DLD1 (cell line): ENCODE measurements around the gene IRF2BPL.

Experiments used
- in situ Hi-C: cut with HindIII; loops from 2 replicates; pipeline ENCODE4 v1.10.0; 2017; ENCODE audit warnings: low sequenced_read_pairs

IRF2BPL gene

DNA sequence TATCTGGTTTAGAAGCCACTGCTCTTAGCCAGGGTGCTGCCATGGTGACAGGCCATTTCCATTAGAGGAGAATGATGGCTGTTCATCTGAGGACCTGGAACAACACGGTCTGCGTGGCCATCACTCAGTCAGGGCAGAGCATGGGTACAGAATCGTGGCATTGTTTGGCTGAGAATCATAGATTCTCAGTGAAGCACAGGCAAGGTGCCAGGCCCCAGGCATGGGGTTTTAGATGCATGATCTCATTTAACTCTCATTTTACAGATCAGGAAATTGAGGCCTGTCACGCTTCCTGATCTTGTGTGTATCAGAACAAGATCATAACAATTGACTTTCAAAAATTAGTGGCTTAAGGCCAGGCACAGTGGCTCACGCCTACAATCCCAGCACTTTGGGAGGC is 26.8 kb upstream of the IRF2BPL start:
- in situ Hi-C loops: no loop called here

DNA sequence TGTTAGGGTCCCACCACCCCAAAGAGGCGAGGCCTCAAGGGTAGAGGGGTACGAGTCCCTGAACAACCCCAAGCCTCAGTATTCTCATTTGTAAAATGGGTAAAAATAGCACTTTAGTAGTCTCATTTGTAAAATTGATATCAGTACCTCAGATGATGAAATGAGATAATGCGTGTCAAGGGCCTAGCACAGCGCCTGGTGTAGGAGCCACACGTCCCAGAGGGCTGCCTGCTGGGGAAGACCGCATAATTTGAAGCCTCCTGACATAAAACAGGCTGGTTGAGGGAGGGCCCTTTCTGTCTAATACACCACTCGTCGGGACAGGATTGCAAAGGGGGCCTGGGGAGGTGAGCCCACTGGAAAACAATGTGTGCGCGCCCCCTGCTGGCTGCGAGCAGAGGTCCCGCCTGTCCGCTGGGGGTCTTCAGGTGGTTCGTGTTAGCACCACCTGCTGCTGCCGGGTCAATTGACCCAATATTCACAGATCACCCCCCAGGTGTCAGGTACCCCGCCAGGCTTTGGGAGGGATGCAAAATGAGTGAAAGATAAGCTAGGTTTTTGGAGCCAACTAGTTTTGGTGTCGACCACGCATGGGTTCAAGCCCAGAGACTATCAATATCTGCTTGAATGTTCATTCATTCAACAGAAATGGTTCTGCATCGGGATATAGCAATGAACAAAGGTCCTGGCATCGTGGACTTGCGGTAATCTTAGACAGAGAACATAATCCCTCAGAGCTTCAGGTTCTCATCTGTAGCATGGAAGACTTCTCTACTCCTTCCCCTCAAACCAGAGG is 24.7 kb upstream of the IRF2BPL start:
- in situ Hi-C loops: no loop called here

DNA sequence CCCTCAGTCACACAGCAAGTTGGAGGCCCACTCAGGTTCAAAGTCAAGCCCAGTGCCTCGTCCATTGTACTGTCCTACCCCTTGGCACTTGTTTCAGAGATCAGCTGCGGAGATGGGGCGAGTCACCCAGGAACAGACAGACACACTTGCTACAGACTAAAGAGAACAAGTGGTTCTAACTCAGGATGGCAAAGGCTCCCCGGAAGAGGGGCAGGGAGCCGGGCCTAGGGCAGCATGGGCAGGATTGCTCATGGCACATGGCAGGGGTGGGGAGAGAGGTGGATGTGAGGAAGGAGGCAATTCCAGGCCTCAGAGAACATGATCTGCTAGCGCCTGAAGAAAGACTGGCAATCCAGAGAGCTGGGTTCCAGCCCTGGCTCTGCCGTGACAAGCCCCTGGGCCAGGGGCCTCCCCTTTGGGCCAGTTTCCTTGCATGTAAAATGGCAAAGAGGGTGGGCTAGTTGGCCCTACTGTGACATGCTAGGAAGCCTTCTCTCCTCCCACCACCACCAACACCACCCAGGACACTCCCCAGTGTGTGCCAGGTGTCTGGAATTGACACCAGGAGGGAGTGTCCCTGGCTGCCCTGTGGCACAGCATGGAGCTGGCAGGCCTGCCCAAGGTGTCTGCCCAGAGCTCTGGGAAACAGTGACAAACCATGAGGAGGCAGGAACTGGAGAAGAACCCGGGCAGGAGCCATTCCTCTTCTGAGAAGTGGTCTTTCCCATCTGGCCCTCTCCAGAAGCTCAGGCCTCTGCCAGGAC is 24.0 kb upstream of the IRF2BPL start:
- in situ Hi-C loops: no loop called here

DNA sequence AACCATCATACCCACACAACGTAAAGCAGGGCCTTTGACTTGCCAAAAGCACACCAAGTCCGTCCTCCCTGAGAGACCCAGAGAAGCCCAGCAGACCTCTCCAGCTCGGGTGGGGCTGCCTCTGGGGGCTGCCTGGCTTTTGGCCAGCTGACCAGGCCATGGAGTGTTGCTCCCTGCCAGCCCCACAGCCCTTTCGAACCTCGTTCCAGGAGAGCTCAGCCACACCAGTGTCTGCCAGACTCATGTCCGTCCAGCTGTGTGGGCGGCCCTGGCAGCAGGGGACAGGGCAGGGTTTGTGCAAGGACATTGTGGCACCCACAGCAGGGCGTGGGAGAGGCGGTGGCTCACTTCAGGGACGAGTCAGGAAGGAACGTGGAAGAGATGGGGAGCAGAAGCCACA is 22.6 kb upstream of the IRF2BPL start:
- in situ Hi-C loops: no loop called here

GRCh38 chr14:77046721-77047120 is 18.2 kb upstream of the IRF2BPL start:
- in situ Hi-C loops: loop anchor here (10.0 kb wide), 1 partner anchor 92 kb away; no protein-coding TSS in a partner anchor

- in situ Hi-C loops: loop anchor here (10.0 kb wide), 1 partner anchor 91 kb away; no protein-coding TSS in a partner anchor
These were observed 17.0 kb upstream of the IRF2BPL start for GRCh38 chr14:77045238-77046162.

DNA sequence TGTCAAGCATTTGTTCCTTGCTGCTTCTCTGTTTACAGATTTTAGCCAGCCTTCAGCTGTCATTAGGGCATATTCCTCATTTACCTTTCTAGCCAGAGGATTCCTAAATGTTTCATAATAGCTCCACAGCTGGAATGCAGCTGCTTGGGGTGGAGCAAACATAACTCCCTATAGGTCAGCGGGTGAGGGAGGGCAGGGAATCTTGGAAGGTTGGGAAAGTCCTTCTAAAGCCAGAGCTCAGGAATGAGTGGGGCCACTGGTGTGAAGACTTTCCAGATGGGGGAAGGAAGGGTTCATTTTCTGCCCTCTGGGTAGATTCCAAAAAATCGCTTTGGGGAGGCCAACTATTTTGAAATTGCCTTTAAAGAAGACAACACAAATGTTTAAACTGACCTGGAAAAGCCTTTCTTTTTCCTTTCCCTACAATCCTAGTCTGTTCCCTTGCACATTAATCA is 16.3 kb upstream of the IRF2BPL start:
- in situ Hi-C loops: loop anchor here (10.0 kb wide), 1 partner anchor 90 kb away; no protein-coding TSS in a partner anchor

- in situ Hi-C loops: loop anchor here (10.0 kb wide), 1 partner anchor 89 kb away; no protein-coding TSS in a partner anchor
These were observed 15.5 kb upstream of the IRF2BPL start for GRCh38 chr14:77043984-77044485.

DNA sequence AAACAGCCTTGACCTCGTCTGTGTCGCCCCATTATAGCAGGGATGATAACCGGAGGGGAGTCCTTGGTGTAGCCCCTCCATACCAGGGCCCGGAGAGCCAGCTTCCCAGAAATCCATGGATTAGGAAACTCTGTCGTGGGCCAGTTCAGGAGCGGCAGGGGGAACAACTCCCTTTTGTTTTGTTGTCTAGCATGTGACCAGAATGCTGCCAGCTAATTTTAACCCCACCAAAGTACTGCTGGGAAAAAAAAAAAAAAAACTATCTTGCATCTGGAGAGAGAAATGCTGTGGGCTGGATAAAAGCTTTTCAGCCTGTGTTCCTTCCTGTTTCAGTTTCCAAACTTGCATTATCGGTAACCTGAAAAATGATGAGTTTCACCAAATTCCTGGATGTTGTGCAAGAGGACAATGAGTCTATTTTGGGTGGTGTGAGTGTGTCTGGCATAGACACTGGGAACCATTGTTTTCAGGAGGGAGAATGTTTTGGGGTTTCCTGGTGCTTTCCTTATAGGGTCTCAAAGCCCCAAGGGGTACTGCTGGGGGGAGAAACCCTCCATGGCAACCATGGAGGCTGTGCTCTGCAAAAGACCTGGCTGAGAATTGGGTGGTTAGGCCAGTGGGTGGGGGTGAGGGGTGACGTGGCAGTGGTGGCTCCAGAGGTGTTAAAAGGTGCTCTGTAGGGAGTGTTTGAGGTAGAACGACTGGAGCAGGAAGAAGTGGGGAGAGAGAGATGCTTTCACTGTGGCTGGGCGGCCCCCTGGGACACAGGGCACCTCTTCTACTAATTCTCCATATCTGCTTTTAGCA is 14.9 kb upstream of the IRF2BPL start:
- in situ Hi-C loops: loop anchor here (10.0 kb wide), 1 partner anchor 89 kb away; no protein-coding TSS in a partner anchor

GRCh38 chr14:77041881-77042545 is 13.5 kb upstream of the IRF2BPL start:
- in situ Hi-C loops: loop anchor here (10.0 kb wide), 1 partner anchor 87 kb away; no protein-coding TSS in a partner anchor

- in situ Hi-C loops: loop anchor here (10.0 kb wide), 1 partner anchor 86 kb away; no protein-coding TSS in a partner anchor
These were observed 12.5 kb upstream of the IRF2BPL start for GRCh38 chr14:77040741-77041653.

- in situ Hi-C loops: loop anchor here (10.0 kb wide), 1 partner anchor 85 kb away; no protein-coding TSS in a partner anchor
These were observed 11.7 kb upstream of the IRF2BPL start for GRCh38 chr14:77040059-77040740.

- in situ Hi-C loops: loop anchor here (10.0 kb wide), 1 partner anchor 85 kb away; no protein-coding TSS in a partner anchor
These were observed 11.0 kb upstream of the IRF2BPL start for GRCh38 chr14:77039285-77040058.

- in situ Hi-C loops: no loop called here
These were observed 9.5 kb upstream of the IRF2BPL start for GRCh38 chr14:77037938-77038568.

- in situ Hi-C loops: no loop called here
These were observed 8.9 kb upstream of the IRF2BPL start for GRCh38 chr14:77037215-77037937.
